ENCODE results near the gene SLC13A4.

- TF ChIP-seq POLR2A (IDR thresholded peaks at IDR 0.05) (no peak), CTCF (IDR thresholded peaks at IDR 0.05) (no peak)
These were observed 9.1 kb downstream of the SLC13A4 start for GRCh38 chr7:135718794-135719437.

Data from uterus (tissue), 2 donors.